Glomerular visceral epithelial cell (primary cell): Measurements from ENCODE around the gene BMP3.
"Not testable (repeated sequence)": the region's sequence is repeated elsewhere in the genome, so short reads cannot be mapped to it uniquely, and the experiment has no call there.

ENCODE experiments used
- DNase-seq: peaks from one replicate; pipeline ENCODE4 v3.0.0-alpha.2; 2016; ENCODE audit errors: extremely low spot score

The BMP3 gene, protein sequence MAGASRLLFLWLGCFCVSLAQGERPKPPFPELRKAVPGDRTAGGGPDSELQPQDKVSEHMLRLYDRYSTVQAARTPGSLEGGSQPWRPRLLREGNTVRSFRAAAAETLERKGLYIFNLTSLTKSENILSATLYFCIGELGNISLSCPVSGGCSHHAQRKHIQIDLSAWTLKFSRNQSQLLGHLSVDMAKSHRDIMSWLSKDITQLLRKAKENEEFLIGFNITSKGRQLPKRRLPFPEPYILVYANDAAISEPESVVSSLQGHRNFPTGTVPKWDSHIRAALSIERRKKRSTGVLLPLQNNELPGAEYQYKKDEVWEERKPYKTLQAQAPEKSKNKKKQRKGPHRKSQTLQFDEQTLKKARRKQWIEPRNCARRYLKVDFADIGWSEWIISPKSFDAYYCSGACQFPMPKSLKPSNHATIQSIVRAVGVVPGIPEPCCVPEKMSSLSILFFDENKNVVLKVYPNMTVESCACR

GRCh38 chr4:81030061-81030980 lies at the start of gene BMP3:
BMP3 (plus strand) TSS chr4:81030708; CDS start chr4:81031285, 577 bp downstream.
- peak; percentile 35 for DNase-seq

- DNase-seq = no peak
These were observed 44.5 kb upstream of the BMP3 start for GRCh38 chr4:80986011-80986410.

- DNase-seq = peak; percentile 62
These were observed 40.5 kb upstream of the BMP3 start for GRCh38 chr4:80989921-80990544.

DNA sequence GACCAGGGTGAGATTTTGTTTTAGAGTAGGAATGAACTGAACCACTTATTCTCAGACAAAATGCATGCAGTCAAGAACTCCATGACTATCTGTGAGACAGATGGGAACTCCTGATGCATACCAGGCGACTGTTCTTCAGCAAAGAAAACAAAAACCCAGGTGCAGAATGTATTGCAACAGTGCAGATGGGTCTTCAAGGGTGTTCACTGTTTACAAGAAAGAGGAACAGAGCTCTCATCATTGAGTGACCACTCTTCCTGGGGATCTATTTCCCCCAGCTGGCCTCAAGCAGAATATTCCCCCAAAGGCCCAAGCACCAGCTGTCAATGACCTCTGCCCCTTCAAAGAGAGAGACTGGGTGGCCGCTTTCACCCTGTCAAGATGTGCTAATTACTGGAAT lies 39.7 kb upstream of the BMP3 start:
- no peak for DNase-seq

GRCh38 chr4:80999943-81000342 lies 30.6 kb upstream of the BMP3 start:
- DNase-seq = no peak

DNA sequence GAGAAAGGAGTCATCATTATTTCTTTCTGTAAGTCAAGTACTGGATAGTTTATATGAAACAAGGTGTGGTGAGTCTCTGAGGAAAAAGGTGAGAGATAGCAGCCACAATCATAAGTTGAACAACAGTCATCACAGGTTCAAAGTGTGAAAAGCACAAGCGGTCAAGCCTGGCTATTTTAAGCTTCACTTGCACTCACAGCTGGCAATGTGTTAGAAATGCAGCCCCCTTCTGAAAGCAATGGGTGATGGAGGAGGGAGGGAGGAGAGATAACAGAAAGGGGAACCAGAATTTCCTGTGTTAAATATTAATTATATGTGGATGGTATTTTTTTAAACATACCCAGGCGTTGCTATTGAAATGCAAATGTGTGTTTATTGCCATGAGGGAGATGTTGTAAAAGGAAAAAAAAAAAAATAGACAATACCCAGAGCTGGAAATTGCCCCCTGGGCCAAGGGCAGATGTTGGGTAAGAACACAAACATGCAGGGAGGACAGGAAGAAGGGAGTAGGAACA lies 26.9 kb upstream of the BMP3 start:
- DNase-seq = no peak

GRCh38 chr4:81007417-81007816 lies 23.1 kb upstream of the BMP3 start:
- DNase-seq = no peak

DNA sequence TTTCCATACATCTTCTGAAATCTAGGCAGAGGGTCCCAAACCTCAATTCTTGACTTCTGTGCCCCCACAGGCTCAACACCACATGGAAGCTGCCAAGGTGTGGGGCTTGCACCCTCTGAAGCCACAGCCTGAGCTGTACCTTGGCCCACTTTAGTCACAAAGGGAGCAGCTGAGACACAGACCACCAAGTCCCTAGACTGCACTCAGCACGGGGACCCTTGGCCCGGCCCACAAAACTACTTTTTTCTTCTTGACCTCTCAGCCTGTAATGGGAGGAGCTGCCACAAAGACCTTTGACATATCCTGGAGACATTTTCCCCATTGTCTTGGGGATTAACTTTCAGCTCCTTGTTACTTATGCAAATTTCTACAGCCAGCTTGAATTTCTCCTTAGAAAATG lies 13.9 kb upstream of the BMP3 start:
- not testable (repeated sequence) for DNase-seq

DNA sequence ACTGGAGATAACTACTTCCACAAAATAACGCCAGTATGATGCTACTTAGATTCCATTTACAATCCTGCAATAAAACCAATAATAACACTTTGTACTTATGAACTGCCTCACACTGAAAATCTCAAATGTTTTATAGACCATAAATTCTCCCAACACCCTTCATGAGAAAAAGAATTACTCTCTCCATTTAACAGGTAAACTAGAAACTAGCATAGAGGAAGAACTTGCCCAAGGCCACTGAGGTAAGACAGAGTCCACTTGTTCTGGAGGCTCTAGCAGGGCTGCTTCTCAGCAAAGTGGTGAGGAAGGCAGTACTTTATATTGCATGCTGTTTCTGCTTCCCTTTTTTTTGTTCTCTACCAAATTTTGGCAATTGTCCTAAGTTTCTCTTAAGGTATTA lies 11.5 kb upstream of the BMP3 start:
- no peak for DNase-seq

- DNase-seq = no peak
These were observed 9.2 kb upstream of the BMP3 start for GRCh38 chr4:81021142-81021944.

- DNase-seq = no peak
These were observed 8.5 kb upstream of the BMP3 start for GRCh38 chr4:81021981-81022380.

GRCh38 chr4:81023484-81023883 lies 7.0 kb upstream of the BMP3 start:
- DNase-seq = no peak

DNA sequence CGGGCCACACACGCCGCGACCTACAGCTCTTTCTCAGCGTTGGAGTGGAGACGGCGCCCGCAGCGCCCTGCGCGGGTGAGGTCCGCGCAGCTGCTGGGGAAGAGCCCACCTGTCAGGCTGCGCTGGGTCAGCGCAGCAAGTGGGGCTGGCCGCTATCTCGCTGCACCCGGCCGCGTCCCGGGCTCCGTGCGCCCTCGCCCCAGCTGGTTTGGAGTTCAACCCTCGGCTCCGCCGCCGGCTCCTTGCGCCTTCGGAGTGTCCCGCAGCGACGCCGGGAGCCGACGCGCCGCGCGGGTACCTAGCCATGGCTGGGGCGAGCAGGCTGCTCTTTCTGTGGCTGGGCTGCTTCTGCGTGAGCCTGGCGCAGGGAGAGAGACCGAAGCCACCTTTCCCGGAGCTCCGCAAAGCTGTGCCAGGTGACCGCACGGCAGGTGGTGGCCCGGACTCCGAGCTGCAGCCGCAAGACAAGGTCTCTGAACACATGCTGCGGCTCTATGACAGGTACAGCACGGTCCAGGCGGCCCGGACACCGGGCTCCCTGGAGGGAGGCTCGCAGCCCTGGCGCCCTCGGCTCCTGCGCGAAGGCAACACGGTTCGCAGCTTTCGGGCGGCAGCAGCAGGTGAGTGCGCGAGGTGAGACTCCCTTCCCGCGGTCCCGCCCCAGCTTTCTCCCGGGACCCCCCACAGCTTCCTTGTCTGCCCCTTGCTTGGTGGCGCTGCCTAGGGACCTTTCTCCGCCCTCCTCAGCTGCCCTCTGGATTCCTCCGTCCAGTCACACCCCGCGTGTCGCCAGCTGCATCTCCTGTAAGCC lies 678 bp downstream of the BMP3 start:
- DNase-seq = peak; percentile 30

DNA sequence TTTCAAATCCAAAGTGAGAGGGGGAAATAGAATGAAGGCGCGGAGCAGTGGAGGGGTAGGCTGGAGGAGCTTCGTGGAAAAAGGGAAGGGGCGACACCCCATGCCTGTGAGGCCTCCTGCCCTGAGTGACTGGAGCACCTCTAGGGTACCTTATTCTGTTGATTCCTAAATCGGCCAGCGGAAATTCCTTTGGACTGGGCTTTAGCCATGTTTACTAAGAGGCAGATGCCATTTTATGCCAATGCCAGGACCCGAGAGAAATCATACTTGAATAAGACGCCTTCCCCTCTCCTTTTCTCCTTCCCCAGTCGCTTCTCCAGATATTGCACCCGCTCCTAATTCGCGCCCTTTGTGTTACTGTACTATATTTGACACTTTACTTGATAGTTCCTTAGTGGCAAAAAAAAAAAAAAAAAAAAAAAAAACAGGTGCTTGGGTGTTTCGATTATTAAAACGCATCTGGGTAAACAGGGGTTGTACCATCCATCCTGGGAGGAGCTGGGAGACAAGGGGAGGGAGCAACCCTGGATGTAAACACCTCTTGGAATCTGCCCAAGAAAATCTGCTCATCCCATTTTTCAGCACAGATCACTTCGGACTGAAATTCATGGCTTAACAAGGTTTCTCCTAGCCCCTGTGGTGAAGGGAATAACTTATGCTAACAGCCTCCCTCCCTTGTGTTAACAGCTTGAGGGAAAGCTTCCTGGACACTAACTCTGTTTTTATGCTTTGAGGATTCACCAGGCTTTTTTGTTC lies 1.5 kb downstream of the BMP3 start:
- DNase-seq = no peak

DNA sequence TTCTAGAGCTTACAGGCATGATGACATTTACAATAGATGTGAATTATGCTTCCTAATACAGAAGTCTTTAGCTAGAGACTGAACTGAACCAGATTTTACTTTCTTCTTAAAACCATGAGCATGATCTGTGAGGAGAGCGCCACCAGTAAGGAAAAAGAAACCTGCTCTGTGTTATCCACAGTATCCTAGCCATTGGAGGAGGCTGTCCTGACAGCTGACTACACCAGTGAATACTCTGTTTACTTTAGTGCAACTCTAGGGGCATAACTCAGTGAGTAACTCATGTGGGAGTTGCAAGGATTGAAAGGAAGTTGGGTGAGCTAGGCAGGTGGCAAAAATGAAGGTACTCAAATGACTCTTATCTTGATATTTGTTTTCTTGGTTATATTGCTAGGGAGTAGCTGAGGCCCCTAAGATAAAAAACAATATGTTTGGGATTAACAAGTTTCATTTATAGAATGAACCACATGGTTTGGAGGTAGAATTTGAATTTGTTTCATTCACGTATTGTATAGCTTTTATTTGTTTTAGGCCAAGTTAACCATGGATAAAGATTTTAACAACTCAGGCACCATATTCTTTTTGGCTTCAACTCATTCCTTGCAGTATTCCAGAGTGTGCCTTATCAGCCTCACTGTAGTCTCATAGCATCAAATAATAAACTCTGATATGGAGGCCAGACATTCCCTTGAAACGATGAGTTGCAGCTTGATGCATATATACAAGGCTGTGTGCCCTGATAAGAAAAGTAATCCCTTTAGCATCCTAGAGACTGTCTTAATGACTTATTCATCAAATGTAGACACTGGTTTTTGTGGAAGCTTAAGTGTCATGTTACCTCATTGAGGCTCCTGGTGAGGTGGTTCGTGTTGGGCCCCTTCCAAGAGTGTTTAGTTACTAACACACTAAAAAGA lies 2.5 kb downstream of the BMP3 start:
- DNase-seq = no peak

DNA sequence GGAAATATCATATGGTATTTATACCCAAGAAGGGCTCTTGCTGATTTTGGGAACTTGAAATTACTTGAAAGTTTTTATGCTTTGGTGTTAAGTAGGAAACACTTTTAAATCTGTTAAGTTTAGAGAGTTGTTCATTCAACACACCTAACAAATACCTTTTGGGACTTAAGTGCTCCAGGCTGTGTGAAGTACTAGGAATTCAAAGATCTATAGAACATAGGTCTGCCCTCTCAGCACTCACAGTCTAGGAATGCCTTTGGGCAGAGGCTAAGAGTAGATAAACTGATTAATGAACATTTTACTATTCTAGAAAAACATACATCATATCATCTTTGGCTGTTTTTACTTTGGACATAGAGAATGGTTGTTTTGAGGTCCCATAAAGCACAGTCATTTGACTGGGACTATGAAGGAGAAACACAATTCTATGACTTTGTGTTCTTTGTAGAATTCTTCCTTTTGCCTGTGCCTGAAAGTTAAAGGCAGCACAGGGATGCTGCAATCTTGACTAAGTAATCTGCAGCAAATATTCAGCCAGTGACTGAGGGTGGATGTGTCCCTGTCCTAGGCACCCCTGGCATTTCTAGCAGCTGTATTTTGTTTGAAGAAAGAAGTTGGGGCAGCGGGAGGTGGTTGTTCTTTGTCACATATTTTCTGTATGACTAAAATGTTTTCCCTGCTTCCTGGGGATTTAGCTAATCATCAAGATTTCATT lies 8.3 kb downstream of the BMP3 start:
- DNase-seq = no peak

GRCh38 chr4:81039351-81039972 lies 9.0 kb downstream of the BMP3 start:
- no peak for DNase-seq
